Keratinocyte (primary cell): ENCODE measurements around the gene CRISPLD2. TPM values are rescaled to one million over a fixed set of nuclear protein-coding genes. Genes with fewer than 3 reads are reported as not detected.

Experiments
- DNase-seq: peaks from one replicate; pipeline ENCODE4 v3.0.0-alpha.2; 2011; ENCODE audit warnings: low read depth, missing footprints, low spot score
- FAIRE-seq: peaks from 2 replicates; lab custom pipeline; 2011; peaks lifted over from hg19 to GRCh38; lab: Jason Lieb, UNC
- H2AFZ ChIP-seq: 2 replicates; pipeline ENCODE4 v1.6.0; 2012; ENCODE audit warnings: low read length, control low read depth, inconsistent platforms; ENCODE audit not compliant: control insufficient read depth
- H3K27ac ChIP-seq: 2 replicates; pipeline ENCODE4 v1.5.1; 2011; ENCODE audit warnings: low read length; ENCODE audit not compliant: control insufficient read depth, insufficient read depth
- H3K27me3 ChIP-seq: 3 replicates; pipeline ENCODE4 v1.6.0; 2011; ENCODE audit warnings: low read length; ENCODE audit not compliant: control insufficient read depth, insufficient read depth; ENCODE audit errors: extremely low read depth
- H3K36me3 ChIP-seq, 2 experiments: 2 replicates in 1 of 2; 3 replicates in 1 of 2; pipeline ENCODE4 v1.5.1; 2011; ENCODE audit warnings: low read length in 2 of 2, mild to moderate bottlenecking in 1 of 2; ENCODE audit not compliant: control insufficient read depth in 2 of 2, insufficient read depth in 2 of 2; ENCODE audit errors: extremely low read depth in 1 of 2
- H3K4me1 ChIP-seq: 3 replicates; pipeline ENCODE4 v1.5.1; 2011; ENCODE audit warnings: low read length; ENCODE audit not compliant: control insufficient read depth, insufficient read depth; ENCODE audit errors: extremely low read depth
- H3K4me2 ChIP-seq: 3 replicates; pipeline ENCODE4 v1.6.0; 2011; ENCODE audit warnings: low read depth, low read length; ENCODE audit not compliant: control insufficient read depth, insufficient read depth; ENCODE audit errors: extremely low read depth
- H3K4me3 ChIP-seq, 3 experiments: fragments of 200-600 bp in 1 of 3; sonication (generic) in 1 of 3; 2 replicates in 2 of 3; 3 replicates in 1 of 3; pipeline ENCODE4 v1.5.1; 2011 to 2016; ENCODE audit warnings: low read length in 3 of 3, mild to moderate bottlenecking in 3 of 3, control low read depth in 2 of 3, inconsistent platforms in 1 of 3, low read depth in 1 of 3, mixed read lengths in 1 of 3, mixed run types in 1 of 3, moderate library complexity in 1 of 3; ENCODE audit not compliant: control insufficient read depth in 2 of 3, insufficient read depth in 2 of 3; ENCODE audit errors: extremely low read depth in 1 of 3
- H3K79me2 ChIP-seq: 2 replicates; pipeline ENCODE4 v1.6.0; 2012; ENCODE audit warnings: low read length; ENCODE audit not compliant: control insufficient read depth, insufficient read depth
- H3K9ac ChIP-seq: 3 replicates; pipeline ENCODE4 v1.6.0; 2011; ENCODE audit warnings: low read length; ENCODE audit not compliant: control insufficient read depth, insufficient read depth; ENCODE audit errors: extremely low read depth
- H3K9me1 ChIP-seq: 3 replicates; pipeline ENCODE4 v1.6.0; 2011; ENCODE audit warnings: low read length; ENCODE audit not compliant: control insufficient read depth, insufficient read depth; ENCODE audit errors: extremely low read depth
- H3K9me3 ChIP-seq: 2 replicates; pipeline ENCODE4 v1.5.1; 2012; ENCODE audit warnings: low read depth, low read length; ENCODE audit not compliant: control insufficient read depth
- H4K20me1 ChIP-seq: 3 replicates; pipeline ENCODE4 v1.6.0; 2011; ENCODE audit warnings: low read length; ENCODE audit not compliant: control insufficient read depth, insufficient read depth; ENCODE audit errors: extremely low read depth
- CTCF ChIP-seq, 3 experiments: IDR thresholded peaks in 1 of 3; conservative IDR thresholded peaks in 1 of 3; optimal IDR thresholded peaks in 1 of 3; 2 replicates in 2 of 3; 3 replicates in 1 of 3; pipeline versions ENCODE3 to v1.5.1; 2011; ENCODE audit warnings: low read length in 3 of 3, mild to moderate bottlenecking in 3 of 3, moderate library complexity in 2 of 3, control low read depth in 1 of 3, inconsistent platforms in 1 of 3; ENCODE audit not compliant: insufficient read depth in 2 of 3; ENCODE audit errors: extremely low read depth in 1 of 3
- EZH2 ChIP-seq: IDR thresholded peaks from one replicate; pipeline ENCODE4 v1.6.1; 2012; ENCODE audit warnings: inconsistent platforms, mild to moderate bottlenecking, low read length, moderate library complexity
- dilution Hi-C: fragments of 300-500 bp; cut with MboI; formaldehyde crosslinking; loops from one replicate; pipeline ENCODE4 v1.7.0; 2020; ENCODE audit warnings: low sequenced_read_pairs; ENCODE audit not compliant: extremely low pct_ligation_motif_present
- polyA plus RNA-seq, 5 experiments: library from polyadenylated mRNA; depleted of rRNA in 3 of 5; stranded (reverse) in 3 of 5; stranded (forward) in 1 of 5; unstranded in 1 of 5; fragments of >200 nt; gene quantifications; 1 replicate in 1 of 5; 2 replicates in 3 of 5; 3 replicates in 1 of 5; pipeline versions ENCODE4 v1.2.1 to v1.2.3, GENCODE V29; 2011 to 2012; ENCODE audit warnings: missing spikeins in 2 of 5, low read depth in 1 of 5, low replicate concordance in 1 of 5

Gene CRISPLD2
- polyA plus RNA-seq, 1 donor (not counting 4 experiments of a cell fraction or from before 2014, with no cell fraction given) = 1.2 TPM

- Histone ChIP-seq H3K36me3 (no peaks in the 10 kb centered on the region), H3K9ac (no peak overlapping the region), H3K79me2 (no peaks in the 10 kb centered on the region), H3K4me2 (no peak overlapping the region), H3K4me3 (no peak overlapping the region), H4K20me1 (peaks cover 4% of the 10 kb centered on the region), H2AFZ (no peak overlapping the region), H3K9me1 (no peaks in the 10 kb centered on the region), H3K9me3 (no peaks in the 10 kb centered on the region), H3K27ac (no peak overlapping the region), H3K27me3 (no peaks in the 10 kb centered on the region), H3K4me1 (peaks cover 47% of the 10 kb centered on the region)
- dilution Hi-C loops = no loop called here
- no peak for FAIRE-seq
- no peak for DNase-seq
- TF ChIP-seq CTCF (optimal IDR thresholded peaks at IDR 0.05 in 1 of 3, IDR thresholded peaks at IDR 0.05 in 1 of 3, conservative IDR thresholded peaks at IDR 0.05 in 1 of 3; ENCODE audit: extremely low read depth in 1 of 3, insufficient read depth in 2 of 3, low read length in 3 of 3) = no peak
- TF ChIP-seq EZH2 = no peak
Observed at GRCh38 chr16:84838383-84838948, 18.7 kb downstream of the CRISPLD2 start.

GRCh38 chr16:84839054-84839453 lies 19.3 kb downstream of the CRISPLD2 start:
- H4K20me1 ChIP-seq = peaks cover 4% of the 10 kb centered on the region
- no peaks in the 10 kb centered on the region for H3K36me3 ChIP-seq
- dilution Hi-C loops = no loop called here
- no peaks in the 10 kb centered on the region for H3K27me3 ChIP-seq
- DNase-seq (no peak), FAIRE-seq (peak; percentile 9)
- no peak overlapping the region for H3K4me2 ChIP-seq
- H3K27ac ChIP-seq = no peak overlapping the region
- no peaks in the 10 kb centered on the region for H3K9me1 ChIP-seq
- no peak overlapping the region for H3K4me3 ChIP-seq
- no peak for TF ChIP-seq CTCF (optimal IDR thresholded peaks at IDR 0.05 in 1 of 3, IDR thresholded peaks at IDR 0.05 in 1 of 3, conservative IDR thresholded peaks at IDR 0.05 in 1 of 3; ENCODE audit: extremely low read depth in 1 of 3, insufficient read depth in 2 of 3, low read length in 3 of 3)
- no peak for TF ChIP-seq EZH2
- H3K79me2 ChIP-seq = no peaks in the 10 kb centered on the region
- H3K9ac ChIP-seq = no peak overlapping the region
- H3K4me1 ChIP-seq = peaks cover 47% of the 10 kb centered on the region
- H2AFZ ChIP-seq = no peak overlapping the region
- H3K9me3 ChIP-seq = no peaks in the 10 kb centered on the region
